ENCODE measurements around the gene SPEF2.
"Not testable (repeated sequence)": the region's sequence is repeated elsewhere in the genome, so short reads cannot be mapped to it uniquely, and the experiment has no call there.

SPEF2 gene

DNA sequence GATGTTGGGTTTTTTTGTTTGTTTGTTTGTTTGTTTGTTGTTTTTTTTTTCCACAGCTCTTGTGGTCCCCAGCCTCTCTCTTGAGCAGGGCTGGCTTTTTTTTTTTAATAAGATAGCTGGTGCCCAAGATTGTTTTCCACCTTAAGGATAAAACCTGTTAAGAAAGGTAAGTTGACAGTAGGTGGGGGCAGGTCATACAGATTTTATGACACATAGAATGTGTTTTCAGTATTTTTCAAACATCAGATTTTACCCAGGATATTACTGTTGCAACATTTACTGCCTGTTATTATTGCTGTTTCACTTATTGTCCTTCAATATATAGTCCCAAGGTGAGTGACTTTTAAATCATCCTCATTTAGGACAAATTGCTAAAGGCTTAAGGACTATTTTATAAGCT is 235.1 kb downstream of the SPEF2 start:
- DNase-seq (ENCODE audit: low read depth): no peak
- no peak for TF ChIP-seq MYC (IDR thresholded peaks at IDR 0.05; ENCODE audit: low read depth, low read length)
- TF ChIP-seq, protein P1, sequence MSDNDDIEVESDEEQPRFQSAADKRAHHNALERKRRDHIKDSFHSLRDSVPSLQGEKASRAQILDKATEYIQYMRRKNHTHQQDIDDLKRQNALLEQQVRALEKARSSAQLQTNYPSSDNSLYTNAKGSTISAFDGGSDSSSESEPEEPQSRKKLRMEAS (IDR thresholded peaks at IDR 0.05; ENCODE audit: low read depth, low read length): no peak
- TF ChIP-seq POLR2A (IDR thresholded peaks at IDR 0.05; ENCODE audit: extremely low read depth, insufficient read length): no peak
- TF ChIP-seq, protein P2, sequence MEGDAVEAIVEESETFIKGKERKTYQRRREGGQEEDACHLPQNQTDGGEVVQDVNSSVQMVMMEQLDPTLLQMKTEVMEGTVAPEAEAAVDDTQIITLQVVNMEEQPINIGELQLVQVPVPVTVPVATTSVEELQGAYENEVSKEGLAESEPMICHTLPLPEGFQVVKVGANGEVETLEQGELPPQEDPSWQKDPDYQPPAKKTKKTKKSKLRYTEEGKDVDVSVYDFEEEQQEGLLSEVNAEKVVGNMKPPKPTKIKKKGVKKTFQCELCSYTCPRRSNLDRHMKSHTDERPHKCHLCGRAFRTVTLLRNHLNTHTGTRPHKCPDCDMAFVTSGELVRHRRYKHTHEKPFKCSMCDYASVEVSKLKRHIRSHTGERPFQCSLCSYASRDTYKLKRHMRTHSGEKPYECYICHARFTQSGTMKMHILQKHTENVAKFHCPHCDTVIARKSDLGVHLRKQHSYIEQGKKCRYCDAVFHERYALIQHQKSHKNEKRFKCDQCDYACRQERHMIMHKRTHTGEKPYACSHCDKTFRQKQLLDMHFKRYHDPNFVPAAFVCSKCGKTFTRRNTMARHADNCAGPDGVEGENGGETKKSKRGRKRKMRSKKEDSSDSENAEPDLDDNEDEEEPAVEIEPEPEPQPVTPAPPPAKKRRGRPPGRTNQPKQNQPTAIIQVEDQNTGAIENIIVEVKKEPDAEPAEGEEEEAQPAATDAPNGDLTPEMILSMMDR (IDR thresholded peaks at IDR 0.05; ENCODE audit: low read depth, low read length): no peak
- H3K4me3 ChIP-seq (ENCODE audit: low read depth, low read length): no peak overlapping the region

- TF ChIP-seq MYC (IDR thresholded peaks at IDR 0.05; ENCODE audit: low read depth, low read length) (no peak), POLR2A (IDR thresholded peaks at IDR 0.05; ENCODE audit: extremely low read depth, insufficient read length) (no peak)
- TF ChIP-seq, protein P2 (IDR thresholded peaks at IDR 0.05; ENCODE audit: low read depth, low read length): no peak
- TF ChIP-seq, protein P1 (IDR thresholded peaks at IDR 0.05; ENCODE audit: low read depth, low read length): no peak
- no peak for DNase-seq (ENCODE audit: low read depth)
- no peak overlapping the region for H3K4me3 ChIP-seq (ENCODE audit: low read depth, low read length)
These were observed 236.0 kb downstream of the SPEF2 start for GRCh38 chr5:35853631-35854030.

GRCh38 chr5:35854248-35854647 is 236.6 kb downstream of the SPEF2 start:
- DNase-seq (ENCODE audit: low read depth): no peak
- TF ChIP-seq, protein P1 (IDR thresholded peaks at IDR 0.05; ENCODE audit: low read depth, low read length): no peak
- TF ChIP-seq, protein P2 (IDR thresholded peaks at IDR 0.05; ENCODE audit: low read depth, low read length): no peak
- TF ChIP-seq POLR2A (IDR thresholded peaks at IDR 0.05; ENCODE audit: extremely low read depth, insufficient read length): no peak
- TF ChIP-seq MYC (IDR thresholded peaks at IDR 0.05; ENCODE audit: low read depth, low read length): no peak
- H3K4me3 ChIP-seq (ENCODE audit: low read depth, low read length): no peak overlapping the region

- no peak for DNase-seq (ENCODE audit: low read depth)
- no peak for TF ChIP-seq MYC (IDR thresholded peaks at IDR 0.05; ENCODE audit: low read depth, low read length)
- no peak for TF ChIP-seq POLR2A (IDR thresholded peaks at IDR 0.05; ENCODE audit: extremely low read depth, insufficient read length)
- TF ChIP-seq, protein P1 (IDR thresholded peaks at IDR 0.05; ENCODE audit: low read depth, low read length): no peak
- TF ChIP-seq, protein P2 (IDR thresholded peaks at IDR 0.05; ENCODE audit: low read depth, low read length): no peak
- H3K4me3 ChIP-seq (ENCODE audit: low read depth, low read length): no peak overlapping the region
These were observed 237.5 kb downstream of the SPEF2 start for GRCh38 chr5:35855187-35855586.

DNA sequence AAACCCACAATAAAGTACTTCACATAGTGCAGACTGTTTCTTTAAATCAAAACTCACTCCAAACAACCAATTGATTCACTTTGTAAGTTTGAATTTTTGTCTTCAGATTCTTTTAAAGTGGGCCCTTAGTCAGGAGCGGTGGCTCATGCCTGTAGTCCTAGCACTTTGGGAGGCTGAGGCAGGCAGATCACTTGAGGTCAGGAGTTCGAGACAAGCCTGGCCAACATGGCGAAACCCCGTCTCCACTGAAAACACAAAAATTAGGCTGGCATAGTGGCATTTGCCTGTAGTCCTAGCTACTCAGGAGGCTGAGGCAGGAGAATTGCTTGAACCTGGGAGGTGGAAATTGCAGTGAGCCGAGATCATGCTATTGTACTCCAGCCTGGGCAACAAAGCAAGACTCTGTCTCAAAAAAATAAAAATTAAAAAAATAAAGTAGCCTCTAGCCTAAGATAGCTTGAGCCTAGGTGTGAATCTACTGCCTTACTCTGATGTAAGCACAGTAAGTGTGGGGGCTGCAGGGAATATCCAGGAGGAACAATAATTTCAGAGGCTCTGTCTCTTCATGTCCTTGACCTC is 238.6 kb downstream of the SPEF2 start:
- not testable (repeated sequence) for DNase-seq (ENCODE audit: low read depth); H3K4me3 ChIP-seq (ENCODE audit: low read depth, low read length)

DNA sequence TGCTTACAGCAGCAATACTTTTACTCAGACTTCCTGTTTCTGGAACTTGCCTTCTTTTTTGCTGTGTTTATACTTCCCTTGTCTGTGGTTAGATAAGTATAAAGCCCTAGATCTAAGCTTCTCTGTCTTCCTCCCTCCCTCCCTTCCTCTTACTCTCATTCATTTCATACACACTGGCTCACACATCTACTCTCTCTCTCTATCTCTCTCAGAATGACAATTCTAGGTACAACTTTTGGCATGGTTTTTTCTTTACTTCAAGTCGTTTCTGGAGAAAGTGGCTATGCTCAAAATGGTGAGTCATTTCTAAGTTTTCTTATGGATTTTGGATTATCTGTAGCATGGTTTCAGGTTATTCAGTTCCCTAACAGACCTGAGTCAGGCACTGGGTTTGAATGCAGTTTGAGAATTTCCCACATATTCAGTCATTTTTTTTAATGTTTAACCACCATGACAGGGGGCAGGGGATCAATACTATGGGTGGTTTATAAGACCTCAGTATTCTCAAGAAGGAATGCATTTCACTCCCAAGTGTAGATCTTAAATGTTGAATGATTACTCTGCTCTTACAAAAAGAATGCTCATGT is 239.2 kb downstream of the SPEF2 start, which contains the start of gene IL7R:
Gene IL7R (plus strand): TSS at position 127 of the 587 bp plus-strand sequence. CDS start 87 bp downstream, at position 214.
- H3K4me3 ChIP-seq (ENCODE audit: low read depth, low read length): no peak within 1 kb of the TSS
- TF ChIP-seq, protein P1 (IDR thresholded peaks at IDR 0.05; ENCODE audit: low read depth, low read length): no peak
- TF ChIP-seq POLR2A (IDR thresholded peaks at IDR 0.05; ENCODE audit: extremely low read depth, insufficient read length): no peak
- TF ChIP-seq MYC (IDR thresholded peaks at IDR 0.05; ENCODE audit: low read depth, low read length): no peak
- TF ChIP-seq, protein P2 (IDR thresholded peaks at IDR 0.05; ENCODE audit: low read depth, low read length): no peak
- DNase-seq (ENCODE audit: low read depth): peak; percentile 18

Measured in NB4 (cell line).